Transverse colon (tissue), 4 donors: Measurements from ENCODE around the gene BBS1. TPM values are rescaled to one million over a fixed set of nuclear protein-coding genes. Genes with fewer than 3 reads are reported as not detected.

Experiments
- DNase-seq: peaks from one replicate; pipeline ENCODE4 v3.0.0-alpha.2; 2019
- H3K27ac ChIP-seq, 4 donors: fragments of 200-600 bp; sonication (generic); 2 replicates each; pipeline ENCODE4 v1.5.1; 2016 to 2018; ENCODE audit warnings: inconsistent platforms in 4 of 4
- H3K27me3 ChIP-seq: fragments of 200-600 bp; sonication (generic); 2 replicates; pipeline ENCODE4 v1.5.1; 2017; ENCODE audit warnings: inconsistent platforms
- H3K36me3 ChIP-seq, 4 donors: fragments of 200-600 bp; sonication (generic); 2 replicates each; pipeline ENCODE4 v1.5.1; 2017 to 2019; ENCODE audit warnings: inconsistent platforms in 4 of 4
- H3K4me1 ChIP-seq, 4 donors: fragments of 200-600 bp; sonication (generic); 2 replicates each; pipeline ENCODE4 v1.5.1; 2017 to 2020; ENCODE audit warnings: inconsistent platforms in 4 of 4
- H3K4me3 ChIP-seq, 4 donors: fragments of 200-600 bp; sonication (generic); 1 replicate in 1 of 4; 2 replicates in 3 of 4; pipeline versions ENCODE4 v1.5.1 to v1.6.1; 2017 to 2019; ENCODE audit warnings: inconsistent platforms in 4 of 4
- H3K9me3 ChIP-seq, 2 donors: fragments of 200-600 bp; sonication (generic); 2 replicates each; pipeline ENCODE4 v1.5.1; 2017 to 2019; ENCODE audit warnings: inconsistent platforms in 2 of 2
- EP300 ChIP-seq: sonication (generic); formaldehyde crosslinking; IDR thresholded peaks from one replicate; pipeline ENCODE4 v1.6.1; 2017; ENCODE audit warnings: antibody characterized with exemption, low read depth
- POLR2A ChIP-seq: fragments of 450-650 bp; IDR thresholded peaks from one replicate; pipeline ENCODE4 v1.6.1; 2016; ENCODE audit warnings: antibody characterized with exemption, mild to moderate bottlenecking, moderate library complexity
- POLR2AphosphoS5 ChIP-seq, 3 donors: sonication (generic); formaldehyde crosslinking; IDR thresholded peaks; one replicate each; pipeline ENCODE4 v1.6.1; 2016; ENCODE audit warnings: antibody characterized with exemption in 3 of 3
- WGBS, 2 donors: methylation state at CpG; one replicate each; pipeline ENCODE4 v1.1.5; 2018; ENCODE audit warnings: low coverage in 1 of 2; 5-methylcytosine and 5-hydroxymethylcytosine counted together
- in situ Hi-C, 4 donors: fragments of 200-750 bp; cut with MboI; loops; one replicate each; pipeline versions ENCODE4 v1.15.0 to v1.15.1; 2017; ENCODE audit warnings: low sequenced_read_pairs in 3 of 4, low pct_ligation_motif_present in 1 of 4, low pct_unique_long_range_greater_than_20kb in 1 of 4
- intact Hi-C: fragments of 100-400 bp; cut with DNase I; formaldehyde crosslinking; loops from one replicate; pipeline ENCODE4 v1.15.1; 2023; ENCODE audit warnings: low total_unique reads
- total RNA-seq, 4 donors: library from RNA; depleted of rRNA; stranded (reverse); fragments of >200 nt; gene quantifications; one replicate each; pipeline ENCODE4 v1.1.0, GENCODE V29; 2016
- TF ChIP-seq, protein P1 (sequence below), 5 experiments: fragments of 200-600 bp in 3 of 5; fragments of 450-650 bp in 2 of 5; sonication (generic) in 3 of 5; IDR thresholded peaks; 1 replicate in 2 of 5; 2 replicates in 3 of 5; pipeline ENCODE4 v1.5.1; 2016 to 2017; ENCODE audit warnings: antibody characterized with exemption in 5 of 5, inconsistent platforms in 3 of 5, mild to moderate bottlenecking in 2 of 5, moderate library complexity in 1 of 5

Gene BBS1
- total RNA-seq, 4 donors from 2014 or later: 33.3 to 146 (median 56.0) TPM

DNA sequence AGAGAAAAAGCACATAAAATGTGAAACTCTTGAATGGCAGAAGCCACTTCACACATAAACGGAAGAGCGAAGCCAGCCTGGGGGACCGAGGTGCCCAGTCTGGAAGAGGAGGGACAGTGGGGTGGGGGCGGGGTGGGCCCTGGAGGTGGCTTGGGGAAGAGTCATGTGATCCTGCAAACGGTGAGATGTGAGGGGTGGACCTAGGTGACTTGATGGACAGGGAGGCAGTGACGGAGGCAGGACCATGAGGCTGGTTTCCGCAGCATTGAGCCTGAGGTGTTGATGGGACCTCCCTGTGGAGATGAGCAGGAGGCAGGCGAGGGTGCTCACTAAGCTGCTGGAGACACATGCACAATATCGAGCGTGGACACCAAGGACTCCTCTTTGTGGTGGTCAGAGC is 18.6 kb downstream of the BBS1 start:
- 80 to 89% methylated on average over 7 to 10 of the region's 10 CpGs for WGBS, 2 donors
- TF ChIP-seq, protein P1, sequence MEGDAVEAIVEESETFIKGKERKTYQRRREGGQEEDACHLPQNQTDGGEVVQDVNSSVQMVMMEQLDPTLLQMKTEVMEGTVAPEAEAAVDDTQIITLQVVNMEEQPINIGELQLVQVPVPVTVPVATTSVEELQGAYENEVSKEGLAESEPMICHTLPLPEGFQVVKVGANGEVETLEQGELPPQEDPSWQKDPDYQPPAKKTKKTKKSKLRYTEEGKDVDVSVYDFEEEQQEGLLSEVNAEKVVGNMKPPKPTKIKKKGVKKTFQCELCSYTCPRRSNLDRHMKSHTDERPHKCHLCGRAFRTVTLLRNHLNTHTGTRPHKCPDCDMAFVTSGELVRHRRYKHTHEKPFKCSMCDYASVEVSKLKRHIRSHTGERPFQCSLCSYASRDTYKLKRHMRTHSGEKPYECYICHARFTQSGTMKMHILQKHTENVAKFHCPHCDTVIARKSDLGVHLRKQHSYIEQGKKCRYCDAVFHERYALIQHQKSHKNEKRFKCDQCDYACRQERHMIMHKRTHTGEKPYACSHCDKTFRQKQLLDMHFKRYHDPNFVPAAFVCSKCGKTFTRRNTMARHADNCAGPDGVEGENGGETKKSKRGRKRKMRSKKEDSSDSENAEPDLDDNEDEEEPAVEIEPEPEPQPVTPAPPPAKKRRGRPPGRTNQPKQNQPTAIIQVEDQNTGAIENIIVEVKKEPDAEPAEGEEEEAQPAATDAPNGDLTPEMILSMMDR (IDR thresholded peaks at IDR 0.05): no peak
- TF ChIP-seq EP300 (no peak), POLR2AphosphoS5 (IDR thresholded peaks at IDR 0.05) (no peak), POLR2A (no peak)
- Histone ChIP-seq H3K9me3 (no peaks in the 10 kb centered on the region), H3K36me3 (peaks cover 0 to 5% (median 0%) of the 10 kb centered on the region in 4 donors), H3K4me1 (no peaks in the 10 kb centered on the region), H3K4me3 (no peak overlapping the region), H3K27ac (no peak overlapping the region), H3K27me3 (no peaks in the 10 kb centered on the region)
- DNase-seq: no peak
- in situ Hi-C loops: no loop called here
- intact Hi-C loops: no loop called here

DNA sequence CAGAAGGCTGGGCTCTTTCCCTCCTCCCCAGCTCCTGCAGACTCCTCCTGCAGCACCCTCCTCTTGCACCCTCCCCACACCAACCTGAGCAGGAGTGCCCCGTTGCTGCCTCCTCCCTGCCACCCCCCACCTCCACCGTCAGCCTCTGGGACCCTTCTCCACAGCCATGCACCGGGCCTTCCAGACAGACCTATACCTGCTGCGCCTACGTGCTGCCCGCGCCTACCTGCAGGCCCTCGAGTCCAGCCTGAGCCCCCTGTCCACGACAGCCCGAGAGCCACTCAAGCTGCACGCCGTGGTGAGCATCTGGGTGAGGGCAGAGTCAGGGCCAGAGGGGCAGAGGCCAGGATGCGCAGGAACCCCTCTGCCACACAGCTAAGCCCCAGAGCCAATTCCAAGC is 19.2 kb downstream of the BBS1 start:
- Histone ChIP-seq H3K4me3 (no peak overlapping the region), H3K27ac (no peak overlapping the region), H3K9me3 (no peaks in the 10 kb centered on the region), H3K27me3 (no peaks in the 10 kb centered on the region), H3K4me1 (no peaks in the 10 kb centered on the region), H3K36me3 (peaks cover 0 to 5% (median 0%) of the 10 kb centered on the region in 4 donors)
- intact Hi-C loops: no loop called here
- no peak for DNase-seq
- in situ Hi-C loops: no loop called here
- TF ChIP-seq, protein P1 (IDR thresholded peaks at IDR 0.05): no peak
- TF ChIP-seq POLR2A (no peak), POLR2AphosphoS5 (IDR thresholded peaks at IDR 0.05) (no peak), EP300 (no peak)
- WGBS, 2 donors: 91% methylated on average over 13 of the region's 13 CpGs; no CpG with 5 or more reads in 1 of the 2 donors

DNA sequence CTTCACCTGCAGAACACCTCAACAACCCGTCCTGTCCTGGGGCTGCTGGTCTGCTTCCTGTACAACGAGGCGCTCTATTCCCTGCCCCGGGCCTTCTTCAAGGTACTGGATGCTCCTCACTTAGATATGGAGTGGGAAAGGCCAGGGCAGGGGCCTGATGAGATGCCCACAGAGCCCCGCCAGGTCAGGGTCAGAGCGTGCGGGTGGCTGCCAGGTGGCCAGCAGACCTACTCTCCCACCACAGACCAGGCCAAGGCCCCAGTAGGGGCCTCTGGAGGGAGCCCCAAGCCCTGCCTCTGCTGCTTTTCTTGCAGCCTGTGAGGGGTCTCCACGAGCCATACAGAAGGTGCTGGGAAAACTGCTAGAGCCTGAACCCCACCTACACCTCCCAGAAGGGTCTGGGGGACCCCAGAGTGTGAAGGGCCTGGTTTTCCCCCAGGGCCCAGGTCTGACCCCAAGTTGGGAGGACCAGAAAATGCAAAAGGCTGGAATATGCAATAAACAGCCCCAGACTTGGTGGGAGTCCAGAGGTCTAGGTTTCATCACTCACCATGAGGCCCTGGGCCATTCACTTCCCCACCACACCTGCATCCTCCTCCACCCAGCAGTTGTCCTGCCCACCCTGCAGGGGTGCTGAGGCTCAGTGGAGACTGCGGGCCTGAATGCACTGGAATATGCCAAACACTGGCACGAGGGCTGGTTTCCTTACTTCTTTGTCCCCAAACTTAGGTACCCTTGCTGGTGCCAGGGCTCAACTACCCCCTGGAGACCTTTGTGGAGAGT is 20.7 kb downstream of the BBS1 start:
- H3K36me3 ChIP-seq: peaks cover 0 to 5% (median 0%) of the 10 kb centered on the region in 4 donors
- in situ Hi-C loops: no loop called here
- no peak overlapping the region for H3K27ac ChIP-seq
- no peaks in the 10 kb centered on the region for H3K27me3 ChIP-seq
- no peak for DNase-seq
- WGBS, 2 donors: 92% methylated on average over 10 of the region's 10 CpGs; no CpG with 5 or more reads in 1 of the 2 donors
- H3K9me3 ChIP-seq: no peaks in the 10 kb centered on the region
- H3K4me3 ChIP-seq: no peak overlapping the region
- intact Hi-C loops: no loop called here
- no peaks in the 10 kb centered on the region for H3K4me1 ChIP-seq
- TF ChIP-seq, protein P1 (IDR thresholded peaks at IDR 0.05): no peak
- TF ChIP-seq EP300 (no peak), POLR2A (no peak), POLR2AphosphoS5 (IDR thresholded peaks at IDR 0.05) (no peak)

DNA sequence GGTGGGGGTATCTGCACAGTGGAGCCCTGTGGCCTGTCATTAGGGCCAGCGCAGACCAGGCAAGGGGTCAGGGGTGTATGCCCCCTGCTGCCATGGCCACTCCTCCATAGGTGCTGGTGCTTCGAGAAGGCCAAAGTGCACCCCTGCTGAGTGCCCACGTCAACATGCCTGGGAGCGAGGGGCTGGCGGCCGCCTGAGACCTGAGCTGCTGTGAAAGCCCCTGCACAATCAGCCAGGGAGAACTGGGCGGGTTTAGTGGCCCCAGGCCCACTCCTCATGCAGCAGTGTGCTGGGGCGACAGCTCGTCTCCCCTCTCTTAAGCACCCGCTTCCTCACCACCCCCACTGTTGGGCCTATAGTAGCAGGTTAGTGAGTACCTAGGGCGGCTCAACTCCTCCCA is 21.4 kb downstream of the BBS1 start:
- Histone ChIP-seq H3K4me1 (no peaks in the 10 kb centered on the region), H3K36me3 (peaks cover 0 to 5% (median 0%) of the 10 kb centered on the region in 4 donors), H3K27me3 (no peaks in the 10 kb centered on the region), H3K4me3 (no peak overlapping the region), H3K27ac (no peak overlapping the region), H3K9me3 (no peaks in the 10 kb centered on the region)
- in situ Hi-C loops: no loop called here
- DNase-seq: no peak
- TF ChIP-seq EP300 (no peak), POLR2AphosphoS5 (IDR thresholded peaks at IDR 0.05) (no peak), POLR2A (no peak)
- TF ChIP-seq, protein P1 (IDR thresholded peaks at IDR 0.05): no peak
- WGBS, 2 donors: 96% methylated on average over 10 of the region's 11 CpGs; no CpG with 5 or more reads in 1 of the 2 donors
- intact Hi-C loops: no loop called here
